ENCODE data around the gene TNXB. TPM values are rescaled to one million over a fixed set of nuclear protein-coding genes. Genes with fewer than 3 reads are reported as not detected.
"Not testable (repeated sequence)": the region's sequence is repeated elsewhere in the genome, so short reads cannot be mapped to it uniquely, and the experiment has no call there.

TNXB gene
- total RNA-seq, 1 donor from 2014 or later = 10.3 TPM

DNA sequence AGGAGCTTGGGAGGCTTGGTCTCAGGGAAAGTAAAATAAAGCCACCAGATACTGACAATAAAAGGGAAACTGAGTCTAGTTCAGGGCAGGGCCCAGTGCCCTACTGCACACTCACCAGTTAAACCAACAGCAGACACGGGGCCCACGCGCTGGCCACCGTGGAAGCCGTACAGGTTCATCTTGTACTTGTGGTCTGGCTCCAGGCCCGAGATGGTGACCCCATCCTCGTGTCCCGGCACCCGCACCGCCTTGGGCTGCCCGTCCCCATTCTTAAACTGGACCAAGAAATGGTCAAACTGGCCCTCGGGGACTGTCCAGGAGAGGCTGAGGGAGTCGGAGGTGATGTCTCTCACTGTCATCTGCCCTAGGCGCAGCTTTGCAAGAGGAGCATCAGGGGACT, 44.4 kb downstream of the TNXB start:
- DNase-seq (ENCODE audit: low spot score, unreplicated experiment) = no peak
- Mint-ChIP-seq H3K4me1 (ENCODE audit: low read depth) (no peaks in the 10 kb centered on the region), H3K27ac (no peak overlapping the region), H3K36me3 (ENCODE audit: insufficient read depth) (no peaks in the 10 kb centered on the region), H3K9me3 (ENCODE audit: low read depth) (no peaks in the 10 kb centered on the region), H3K27me3 (no peaks in the 10 kb centered on the region), H3K4me3 (ENCODE audit: low read depth) (no peak overlapping the region)
- TF ChIP-seq, protein P1, sequence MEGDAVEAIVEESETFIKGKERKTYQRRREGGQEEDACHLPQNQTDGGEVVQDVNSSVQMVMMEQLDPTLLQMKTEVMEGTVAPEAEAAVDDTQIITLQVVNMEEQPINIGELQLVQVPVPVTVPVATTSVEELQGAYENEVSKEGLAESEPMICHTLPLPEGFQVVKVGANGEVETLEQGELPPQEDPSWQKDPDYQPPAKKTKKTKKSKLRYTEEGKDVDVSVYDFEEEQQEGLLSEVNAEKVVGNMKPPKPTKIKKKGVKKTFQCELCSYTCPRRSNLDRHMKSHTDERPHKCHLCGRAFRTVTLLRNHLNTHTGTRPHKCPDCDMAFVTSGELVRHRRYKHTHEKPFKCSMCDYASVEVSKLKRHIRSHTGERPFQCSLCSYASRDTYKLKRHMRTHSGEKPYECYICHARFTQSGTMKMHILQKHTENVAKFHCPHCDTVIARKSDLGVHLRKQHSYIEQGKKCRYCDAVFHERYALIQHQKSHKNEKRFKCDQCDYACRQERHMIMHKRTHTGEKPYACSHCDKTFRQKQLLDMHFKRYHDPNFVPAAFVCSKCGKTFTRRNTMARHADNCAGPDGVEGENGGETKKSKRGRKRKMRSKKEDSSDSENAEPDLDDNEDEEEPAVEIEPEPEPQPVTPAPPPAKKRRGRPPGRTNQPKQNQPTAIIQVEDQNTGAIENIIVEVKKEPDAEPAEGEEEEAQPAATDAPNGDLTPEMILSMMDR (IDR thresholded peaks at IDR 0.05; ENCODE audit: unreplicated experiment) = no peak

GRCh38 chr6:32060966-32061655, 48.0 kb downstream of the TNXB start:
- no peak for DNase-seq (ENCODE audit: low spot score, unreplicated experiment)
- Mint-ChIP-seq H3K4me1 (ENCODE audit: low read depth) (no peaks in the 10 kb centered on the region), H3K36me3 (ENCODE audit: insufficient read depth) (no peaks in the 10 kb centered on the region), H3K27me3 (no peaks in the 10 kb centered on the region), H3K27ac (no peak overlapping the region), H3K9me3 (ENCODE audit: low read depth) (no peaks in the 10 kb centered on the region), H3K4me3 (ENCODE audit: low read depth) (no peak overlapping the region)
- TF ChIP-seq, protein P1 (IDR thresholded peaks at IDR 0.05; ENCODE audit: unreplicated experiment) = no peak

DNA sequence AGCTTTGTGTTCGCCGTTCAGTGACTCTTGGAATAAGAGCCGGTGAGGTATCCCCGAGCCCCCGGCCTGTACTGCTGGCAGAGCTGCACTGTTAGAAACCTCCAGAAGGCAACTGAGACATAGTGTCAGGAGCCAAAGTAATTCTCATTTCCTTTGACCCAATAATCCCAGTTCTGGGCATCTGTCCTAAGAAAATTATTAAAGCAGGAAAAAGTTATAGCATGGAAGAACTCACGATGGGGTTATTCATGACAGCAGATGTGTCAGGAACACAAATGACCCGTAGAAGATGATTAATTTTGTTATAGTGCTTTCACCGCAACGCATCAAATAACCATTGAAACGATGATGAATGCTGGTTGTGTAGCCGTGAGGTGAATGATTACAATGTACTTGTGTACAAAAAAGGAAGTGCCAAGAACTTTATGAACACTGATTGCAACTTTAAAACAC, 50.6 kb downstream of the TNXB start:
- no peak overlapping the region for H3K4me3 Mint-ChIP-seq (ENCODE audit: low read depth)
- no peaks in the 10 kb centered on the region for H3K4me1 Mint-ChIP-seq (ENCODE audit: low read depth)
- H3K36me3 Mint-ChIP-seq (ENCODE audit: insufficient read depth) = no peaks in the 10 kb centered on the region
- DNase-seq (ENCODE audit: low spot score, unreplicated experiment) = no peak
- no peaks in the 10 kb centered on the region for H3K27me3 Mint-ChIP-seq
- no peak overlapping the region for H3K27ac Mint-ChIP-seq
- TF ChIP-seq, protein P1 (IDR thresholded peaks at IDR 0.05; ENCODE audit: unreplicated experiment) = no peak
- no peaks in the 10 kb centered on the region for H3K9me3 Mint-ChIP-seq (ENCODE audit: low read depth)

DNA sequence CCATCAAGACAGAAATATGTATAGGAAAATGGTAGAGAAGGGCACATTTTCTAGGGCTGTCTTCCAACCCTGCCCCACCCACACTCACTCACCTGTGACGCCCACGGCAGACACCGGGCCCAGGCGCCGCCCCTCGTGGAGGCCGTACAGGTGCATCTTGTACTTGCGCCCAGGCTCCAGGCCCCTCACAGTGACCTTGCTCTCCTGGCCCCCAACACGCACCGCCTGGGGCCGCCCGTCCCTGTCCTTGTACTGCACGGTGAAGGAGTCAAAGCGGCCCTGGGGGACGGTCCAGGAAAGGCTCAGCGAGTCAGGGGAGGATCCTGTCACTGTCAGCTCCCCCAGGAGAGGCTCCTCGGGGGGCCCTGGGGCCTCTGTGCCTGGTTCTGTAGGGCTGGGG, 51.2 kb downstream of the TNXB start:
- Mint-ChIP-seq H3K4me3 (ENCODE audit: low read depth) (no peak overlapping the region), H3K27me3 (no peaks in the 10 kb centered on the region), H3K9me3 (ENCODE audit: low read depth) (no peaks in the 10 kb centered on the region), H3K36me3 (ENCODE audit: insufficient read depth) (no peaks in the 10 kb centered on the region), H3K27ac (no peak overlapping the region), H3K4me1 (ENCODE audit: low read depth) (no peaks in the 10 kb centered on the region)
- DNase-seq (ENCODE audit: low spot score, unreplicated experiment) = no peak
- TF ChIP-seq, protein P1 (IDR thresholded peaks at IDR 0.05; ENCODE audit: unreplicated experiment) = no peak

DNA sequence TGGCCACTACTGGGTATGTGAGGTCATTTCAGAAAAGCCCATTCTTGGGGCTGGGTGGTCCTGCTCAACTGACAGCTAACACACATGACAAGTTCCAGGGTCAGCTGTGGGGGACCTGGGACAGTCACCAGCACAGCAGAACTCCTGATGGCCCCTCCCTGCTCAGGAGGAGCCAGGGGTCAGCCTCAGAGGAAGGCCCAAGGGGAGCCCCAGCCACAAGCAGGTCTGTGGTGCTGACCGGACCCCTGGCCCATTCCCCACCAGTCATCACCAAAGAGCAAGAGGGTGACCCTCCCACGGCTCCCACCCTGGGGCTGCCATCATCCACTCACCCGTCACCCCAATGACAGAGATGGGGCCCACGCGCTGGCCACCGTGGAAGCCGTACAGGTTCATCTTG, 52.9 kb downstream of the TNXB start:
- no peak overlapping the region for H3K4me3 Mint-ChIP-seq (ENCODE audit: low read depth)
- no peaks in the 10 kb centered on the region for H3K36me3 Mint-ChIP-seq (ENCODE audit: insufficient read depth)
- no peak overlapping the region for H3K27ac Mint-ChIP-seq
- DNase-seq (ENCODE audit: low spot score, unreplicated experiment) = no peak
- H3K4me1 Mint-ChIP-seq (ENCODE audit: low read depth) = no peaks in the 10 kb centered on the region
- TF ChIP-seq, protein P1 (IDR thresholded peaks at IDR 0.05; ENCODE audit: unreplicated experiment) = no peak
- H3K27me3 Mint-ChIP-seq = peaks cover 4% of the 10 kb centered on the region
- H3K9me3 Mint-ChIP-seq (ENCODE audit: low read depth) = no peaks in the 10 kb centered on the region

DNA sequence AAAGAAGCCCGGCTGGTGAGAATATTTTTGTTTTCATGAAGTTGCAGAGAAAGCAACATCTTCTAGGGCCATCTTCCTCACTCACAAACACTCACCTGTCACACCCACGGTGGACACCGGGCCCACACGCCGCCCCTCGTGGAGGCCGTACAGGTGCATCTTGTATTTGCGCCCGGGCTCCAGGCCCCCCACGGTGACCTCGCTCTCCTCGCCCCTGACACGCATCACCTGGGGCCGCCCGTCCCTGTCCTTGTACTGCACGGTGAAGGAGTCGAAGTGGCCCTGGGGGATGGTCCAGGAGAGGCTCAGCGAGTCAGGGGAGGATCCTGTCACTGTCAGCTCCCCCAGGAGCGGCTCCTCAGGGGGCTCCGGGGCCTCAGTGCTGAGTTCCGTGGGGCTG, 53.4 kb downstream of the TNXB start:
- H3K4me3 Mint-ChIP-seq (ENCODE audit: low read depth); H3K36me3 Mint-ChIP-seq (ENCODE audit: insufficient read depth); H3K4me1 Mint-ChIP-seq (ENCODE audit: low read depth); H3K27ac Mint-ChIP-seq; H3K27me3 Mint-ChIP-seq; H3K9me3 Mint-ChIP-seq (ENCODE audit: low read depth); DNase-seq (ENCODE audit: low spot score, unreplicated experiment): not testable (repeated sequence)

DNA sequence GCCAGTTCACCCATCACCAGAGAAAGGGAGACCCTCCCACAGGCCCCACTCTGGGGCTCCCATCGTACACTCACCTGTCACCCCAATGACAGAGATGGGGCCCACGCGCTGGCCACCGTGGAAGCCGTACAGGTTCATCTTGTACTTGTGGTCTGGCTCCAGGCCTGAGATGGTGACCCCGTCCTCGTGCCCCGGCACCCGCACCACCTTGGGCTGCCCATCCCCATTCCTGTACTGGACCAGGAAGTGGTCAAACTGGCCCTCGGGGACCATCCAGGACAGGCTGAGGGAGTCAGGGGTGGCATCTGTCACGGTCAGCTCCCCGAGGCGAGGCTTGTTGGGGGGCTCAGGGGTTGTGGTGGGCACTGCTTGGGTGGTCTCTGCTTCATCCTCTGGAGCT, 55.8 kb downstream of the TNXB start:
- H3K27ac Mint-ChIP-seq; H3K9me3 Mint-ChIP-seq (ENCODE audit: low read depth); H3K36me3 Mint-ChIP-seq (ENCODE audit: insufficient read depth); DNase-seq (ENCODE audit: low spot score, unreplicated experiment); H3K4me3 Mint-ChIP-seq (ENCODE audit: low read depth); H3K4me1 Mint-ChIP-seq (ENCODE audit: low read depth): not testable (repeated sequence)
- peaks cover 12% of the 10 kb centered on the region for H3K27me3 Mint-ChIP-seq

DNA sequence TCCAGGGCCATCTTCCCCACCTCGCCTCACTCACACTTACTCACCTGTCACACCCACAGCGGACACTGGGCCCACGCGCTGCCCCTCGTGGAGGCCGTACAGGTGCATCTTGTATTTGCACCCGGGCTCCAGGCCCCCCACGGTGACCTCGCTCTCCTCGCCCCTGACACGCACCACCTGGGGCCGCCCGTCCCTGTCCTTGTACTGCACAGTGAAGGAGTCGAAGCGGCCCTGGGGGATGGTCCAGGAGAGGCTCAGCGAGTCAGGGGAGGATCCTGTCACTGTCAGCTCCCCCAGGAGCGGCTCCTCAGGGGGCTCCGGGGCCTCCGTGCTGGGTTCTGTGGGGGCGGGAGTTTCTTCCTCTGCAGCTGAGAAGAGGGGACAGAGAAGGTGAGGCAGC, 56.5 kb downstream of the TNXB start:
- H3K4me3 Mint-ChIP-seq (ENCODE audit: low read depth); H3K36me3 Mint-ChIP-seq (ENCODE audit: insufficient read depth); DNase-seq (ENCODE audit: low spot score, unreplicated experiment); H3K4me1 Mint-ChIP-seq (ENCODE audit: low read depth); H3K9me3 Mint-ChIP-seq (ENCODE audit: low read depth): not testable (repeated sequence)
- Mint-ChIP-seq H3K27me3 (peaks cover 12% of the 10 kb centered on the region), H3K27ac (peak overlapping the region; percentile 65)
